Breast epithelium (tissue), 3 donors: ENCODE results near the gene STXBP4.

Source experiments
- CTCF ChIP-seq, 3 donors: fragments of 450-650 bp; IDR thresholded peaks; one replicate each; pipeline ENCODE4 v1.5.1; 2016 to 2017; ENCODE audit warnings: antibody characterized with exemption in 3 of 3, mild to moderate bottlenecking in 3 of 3, moderate library complexity in 3 of 3
- POLR2A ChIP-seq: fragments of 450-650 bp; IDR thresholded peaks from one replicate; pipeline ENCODE4 v1.6.1; 2016; ENCODE audit warnings: antibody characterized with exemption, mild to moderate bottlenecking, moderate library complexity

DNA sequence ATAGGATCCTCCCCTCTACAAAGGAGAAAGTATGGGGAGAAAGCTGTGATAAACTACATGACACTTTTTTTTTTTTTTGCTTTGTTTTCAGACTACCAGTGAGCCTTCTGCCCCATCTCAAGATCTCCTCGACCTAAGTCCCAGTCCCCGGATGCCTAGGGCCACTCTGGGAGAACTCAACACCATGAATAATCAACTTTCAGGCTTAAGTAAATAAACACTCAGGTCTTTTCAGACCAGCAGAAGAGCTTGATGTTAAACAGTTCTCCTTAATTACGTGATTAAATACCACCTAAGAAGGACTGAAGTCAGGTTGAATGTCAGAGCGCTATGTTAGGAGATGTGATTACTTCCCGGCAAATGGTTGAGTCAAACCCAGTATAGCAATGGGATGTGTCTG lies 31.5 kb upstream of the STXBP4 start:
- no peak for TF ChIP-seq CTCF (IDR thresholded peaks at IDR 0.05)
- no peak for TF ChIP-seq POLR2A
